ENCODE results near the gene ZNF501.

Gene ZNF501

DNA sequence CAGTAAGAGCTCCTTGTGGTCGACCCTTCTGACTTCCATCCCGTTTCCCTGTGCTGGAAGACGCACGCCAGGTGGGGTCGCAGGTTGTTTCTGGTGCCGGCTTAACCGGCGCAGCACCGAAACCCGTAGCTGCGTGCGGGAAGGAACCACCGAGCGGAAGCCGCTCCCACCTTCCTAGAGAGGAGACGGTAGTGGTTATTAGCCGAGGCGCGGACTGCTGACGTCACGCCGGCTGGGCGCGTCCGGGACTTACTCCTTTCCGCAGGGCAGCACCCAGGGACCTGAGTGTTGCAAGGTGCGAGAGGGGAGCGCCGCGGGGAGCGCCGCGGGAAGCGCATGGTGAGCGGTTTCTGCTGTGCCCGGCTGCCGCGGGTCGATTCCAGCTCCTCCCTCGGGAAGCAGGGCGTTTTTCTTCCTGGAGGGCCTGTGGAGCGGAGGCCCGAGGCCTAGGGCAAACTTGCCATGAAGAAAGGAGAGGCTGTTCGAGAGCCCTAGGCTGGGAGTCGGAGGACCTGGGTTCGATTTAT lies at the start of gene ZNF501:
Gene ZNF501, plus strand, starts transcription at position 252 of the 527 bp plus-strand sequence. CDS start 4,787 bp downstream, outside the sequence.
- peak; percentile 90 for DNase-seq

DNA sequence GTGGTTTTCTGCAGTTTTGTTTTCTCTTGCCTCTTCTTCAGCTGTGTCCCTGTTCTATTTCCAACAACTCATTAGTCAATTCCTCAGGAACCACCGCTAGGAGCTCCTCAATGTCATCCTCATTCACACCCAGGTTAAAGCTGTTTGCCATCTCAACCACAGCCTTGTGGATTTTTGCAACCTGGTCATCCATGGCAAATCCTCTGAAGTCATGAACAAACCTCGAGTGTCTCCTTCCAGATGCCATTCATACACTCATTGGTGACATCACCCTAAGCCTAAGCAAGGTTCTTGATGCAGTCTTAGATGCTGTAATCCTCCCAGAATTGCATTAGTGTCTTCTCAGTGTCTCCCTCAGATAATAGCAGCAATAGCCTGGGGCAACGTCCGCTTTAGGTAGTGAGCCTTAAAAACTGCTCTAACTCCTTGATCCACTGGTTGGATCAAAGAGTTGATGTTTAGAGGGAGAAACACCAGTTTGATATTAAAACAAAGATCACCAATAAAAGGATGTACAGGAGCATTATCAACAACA lies 48.4 kb upstream of the ZNF501 start:
- no peak for DNase-seq

DNA sequence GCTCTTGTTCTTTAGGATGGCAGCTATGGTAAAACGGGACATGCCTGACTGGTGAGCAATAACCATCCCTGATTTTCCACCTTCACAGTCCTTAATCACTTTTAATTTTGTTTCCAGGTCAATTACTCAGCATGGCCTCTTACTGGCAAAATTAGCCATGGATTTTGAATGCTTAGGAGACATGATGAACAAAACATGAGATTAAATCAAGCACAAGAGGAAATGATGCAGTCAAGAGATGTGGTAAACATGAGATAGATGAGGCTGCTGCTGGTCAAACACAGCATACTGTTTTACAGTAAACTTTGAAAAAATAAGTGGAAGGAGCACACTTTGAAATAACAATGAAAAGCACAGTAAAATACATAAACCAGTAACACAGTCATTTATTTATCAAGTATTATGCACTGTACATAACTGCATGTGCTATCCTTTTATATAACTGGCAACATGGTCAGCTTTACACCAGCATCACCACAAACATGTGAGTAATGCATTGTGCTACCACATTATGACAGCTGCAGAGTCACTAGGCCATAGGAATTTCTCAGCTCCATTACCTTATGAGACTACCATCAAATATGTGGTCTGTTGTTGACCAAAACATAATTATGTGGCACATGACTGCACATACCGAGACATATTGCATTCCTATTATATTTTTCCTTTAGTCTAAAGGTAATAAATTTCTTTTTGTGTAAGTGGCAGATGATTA lies 47.1 kb upstream of the ZNF501 start:
- DNase-seq: no peak

DNA sequence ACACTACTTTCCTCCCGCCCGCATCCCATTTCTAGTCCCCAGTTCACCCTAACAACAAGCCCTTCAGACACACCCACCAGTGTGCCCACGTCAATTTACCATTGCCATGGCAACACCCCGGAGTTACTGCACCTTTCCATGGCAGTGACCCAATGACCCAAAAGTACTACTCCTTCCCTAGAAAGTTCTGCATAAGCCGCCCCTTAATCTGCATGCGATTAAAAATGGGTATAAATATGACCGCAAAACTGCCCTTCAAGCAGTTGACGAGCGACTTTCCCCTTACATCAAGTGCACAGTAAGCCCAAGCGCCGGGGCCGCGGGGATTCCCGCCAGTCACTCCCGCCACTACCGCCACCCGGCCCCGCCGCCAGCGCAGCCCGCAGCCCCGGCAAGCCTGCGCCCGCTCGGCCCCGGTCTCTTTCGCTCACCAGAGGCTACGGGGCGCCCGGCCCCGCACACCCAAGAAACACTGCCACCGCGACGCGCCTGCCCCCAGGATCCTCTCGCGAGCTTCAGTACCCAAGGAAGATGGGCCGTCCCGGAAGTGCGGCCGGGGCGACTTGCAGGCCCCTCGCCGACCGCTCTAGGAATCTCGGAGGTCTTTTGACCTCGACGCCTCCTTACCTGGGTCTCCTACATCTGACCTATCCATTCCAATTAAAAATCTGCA lies 44.2 kb upstream of the ZNF501 start:
- DNase-seq: peak; percentile 70

DNA sequence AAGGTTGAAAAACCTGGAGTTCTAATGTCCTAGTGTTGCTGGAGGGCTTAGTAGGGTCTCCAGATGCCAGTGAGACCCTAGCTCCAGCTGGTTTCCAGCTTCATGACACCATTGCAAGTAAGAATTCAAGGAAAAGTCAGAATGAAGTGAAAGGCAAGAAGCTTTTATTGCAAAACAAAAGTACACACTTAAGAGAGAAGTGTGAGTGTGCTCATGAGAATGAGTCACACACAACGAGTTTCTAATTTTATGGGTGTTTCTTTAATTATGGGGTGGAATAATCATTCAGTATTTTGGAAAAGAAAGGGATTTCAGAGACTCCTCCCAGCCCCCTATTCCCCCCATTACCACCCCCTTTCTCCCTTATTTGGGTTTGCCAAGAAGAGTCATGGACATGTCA lies 41.5 kb upstream of the ZNF501 start:
- no peak for DNase-seq

DNA sequence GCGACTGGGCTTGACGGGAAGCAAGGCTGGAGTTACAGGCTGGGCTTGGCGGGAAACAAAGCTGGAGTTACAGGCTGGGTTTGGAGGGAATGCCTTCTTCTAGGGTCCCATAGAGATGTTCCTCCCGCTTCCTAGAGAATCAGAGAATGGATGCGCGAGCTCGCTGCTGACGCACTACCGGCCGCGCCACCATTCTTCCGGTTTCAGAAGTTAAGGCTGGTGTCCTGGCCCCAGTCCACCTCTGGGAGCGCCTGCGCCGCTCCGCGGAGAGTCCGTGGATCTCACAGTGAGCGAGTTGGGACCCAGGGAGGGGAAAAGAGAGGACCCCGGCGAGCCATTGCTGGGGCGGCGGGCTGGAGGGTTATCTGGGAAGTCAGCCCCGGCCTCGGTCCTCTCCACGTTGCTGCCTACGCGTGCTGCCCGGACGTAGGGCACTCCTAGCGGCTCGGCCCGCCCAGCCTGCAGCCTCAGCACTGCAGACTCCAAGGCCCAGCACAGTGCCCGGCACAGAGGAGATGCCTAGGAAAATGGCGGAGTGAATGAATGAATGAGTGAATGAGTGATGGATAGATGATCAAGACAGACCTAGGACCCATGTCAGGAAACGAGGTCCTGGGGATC lies 16.9 kb upstream of the ZNF501 start, which contains the start of gene ZNF502:
Gene ZNF502, plus strand, starts transcription at position 206 of the 621 bp plus-strand sequence. CDS start 7,602 bp downstream, outside the sequence.
- DNase-seq: peak; percentile 71

DNA sequence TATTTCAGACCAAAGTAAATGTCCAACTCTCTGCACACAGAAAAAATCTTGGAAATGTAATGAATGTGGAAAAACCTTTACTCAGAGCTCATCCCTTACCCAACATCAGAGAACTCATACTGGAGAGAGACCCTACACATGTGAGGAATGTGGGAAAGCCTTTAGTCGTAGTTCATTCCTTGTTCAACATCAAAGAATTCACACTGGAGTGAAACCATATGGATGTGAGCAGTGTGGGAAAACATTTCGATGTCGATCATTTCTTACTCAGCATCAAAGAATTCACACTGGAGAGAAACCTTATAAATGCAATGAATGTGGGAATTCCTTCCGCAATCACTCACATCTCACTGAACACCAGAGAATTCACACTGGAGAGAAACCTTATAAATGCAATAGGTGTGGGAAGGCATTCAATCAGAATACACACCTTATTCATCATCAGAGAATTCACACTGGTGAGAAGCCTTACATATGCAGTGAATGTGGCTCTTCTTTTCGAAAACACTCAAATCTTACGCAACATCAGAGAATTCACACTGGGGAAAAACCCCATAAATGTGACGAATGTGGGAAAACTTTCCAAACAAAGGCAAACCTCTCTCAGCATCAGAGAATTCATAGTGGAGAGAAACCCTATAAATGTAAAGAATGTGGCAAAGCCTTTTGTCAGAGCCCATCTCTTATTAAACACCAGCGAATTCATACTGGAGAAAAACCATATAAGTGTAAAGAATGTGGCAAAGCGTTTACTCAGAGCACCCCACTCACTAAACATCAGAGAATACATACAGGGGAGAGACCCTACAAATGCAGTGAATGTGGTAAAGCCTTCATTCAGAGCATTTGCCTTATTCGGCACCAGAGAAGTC lies 8.0 kb upstream of the ZNF501 start:
- DNase-seq: no peak

DNA sequence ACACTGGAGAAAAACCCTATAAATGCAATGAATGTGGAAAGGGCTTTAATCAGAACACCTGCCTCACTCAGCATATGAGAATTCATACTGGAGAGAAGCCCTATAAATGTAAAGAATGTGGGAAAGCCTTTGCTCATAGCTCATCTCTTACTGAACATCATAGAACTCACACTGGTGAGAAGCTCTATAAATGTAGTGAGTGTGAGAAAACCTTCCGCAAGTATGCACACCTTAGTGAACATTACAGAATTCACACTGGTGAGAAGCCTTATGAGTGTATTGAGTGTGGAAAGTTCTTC lies 7.4 kb upstream of the ZNF501 start:
- no peak for DNase-seq

DNA sequence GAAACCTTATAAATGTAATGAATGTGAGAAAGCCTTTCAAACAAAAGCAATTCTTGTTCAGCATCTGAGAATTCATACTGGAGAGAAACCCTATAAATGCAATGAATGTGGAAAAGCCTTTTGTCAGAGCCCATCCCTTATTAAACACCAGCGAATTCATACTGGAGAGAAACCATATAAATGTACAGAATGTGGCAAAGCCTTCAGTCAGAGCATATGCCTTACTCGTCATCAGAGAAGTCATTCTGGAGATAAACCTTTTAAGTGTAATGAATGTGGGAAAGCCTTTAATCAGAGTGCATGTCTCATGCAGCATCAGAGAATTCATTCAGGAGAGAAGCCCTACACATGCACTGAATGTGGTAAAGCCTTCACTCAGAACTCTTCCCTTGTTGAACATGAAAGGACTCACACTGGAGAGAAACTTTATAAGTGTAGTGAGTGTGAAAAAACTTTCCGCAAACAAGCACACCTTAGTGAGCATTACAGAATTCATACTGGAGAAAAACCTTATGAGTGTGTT lies 5.3 kb downstream of the ZNF501 start:
- no peak for DNase-seq

DNA sequence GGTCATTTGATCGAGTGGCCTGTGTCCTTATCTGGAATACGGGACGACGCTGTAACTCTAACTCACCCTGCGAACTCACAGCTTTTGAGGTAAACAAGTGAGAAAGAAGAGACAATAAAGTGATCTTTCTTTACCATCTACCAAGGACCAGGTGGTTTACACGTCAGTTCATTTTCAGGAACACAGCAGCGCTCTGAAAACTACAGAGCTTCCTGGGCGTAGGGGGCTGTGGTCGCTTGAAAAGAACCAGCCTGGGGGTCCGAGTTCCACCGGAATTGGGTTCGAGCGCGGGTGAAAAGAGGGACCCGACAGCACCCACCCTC lies 31.6 kb downstream of the ZNF501 start:
- DNase-seq: no peak

DNA sequence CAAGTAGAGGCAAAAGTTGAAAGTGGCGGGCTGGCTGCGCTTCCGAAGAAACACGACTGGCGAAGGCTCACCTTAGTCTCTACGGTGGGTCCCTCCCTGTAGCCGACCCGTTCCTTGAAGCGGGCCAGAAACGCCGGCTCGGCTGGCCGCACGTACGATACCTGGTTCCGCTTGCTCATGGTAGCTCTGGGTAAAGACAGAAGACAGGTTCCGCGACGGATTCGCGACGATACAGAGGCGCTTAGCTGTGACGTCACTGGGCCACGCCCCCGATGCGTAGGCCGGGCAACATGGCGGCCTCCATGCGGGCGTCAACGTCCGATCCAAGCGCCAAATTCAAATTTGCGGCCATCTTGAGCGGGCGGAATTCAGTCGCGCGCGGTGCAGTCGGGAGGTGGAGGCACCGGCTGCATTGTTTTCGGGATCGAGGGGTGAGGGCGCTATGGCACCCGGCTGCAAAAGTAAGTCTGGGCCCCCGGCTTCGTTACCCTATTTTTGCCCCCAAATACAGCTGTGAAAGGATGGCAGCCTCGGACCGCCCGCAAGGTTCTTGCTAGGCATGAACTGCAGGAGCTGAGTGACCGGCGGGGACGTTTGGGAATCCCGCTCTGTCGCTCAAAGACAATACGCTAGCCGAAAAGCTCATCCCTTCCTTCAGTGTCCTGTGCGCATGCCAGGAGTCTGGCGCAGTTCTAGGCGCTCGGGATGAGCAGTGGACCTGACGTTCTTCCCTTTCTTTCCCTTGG lies 32.2 kb downstream of the ZNF501 start, which contains the start of the genes KIAA1143 and KIF15:
Gene KIAA1143, minus strand, starts transcription at position 196 of the 746 bp plus-strand sequence. Its CDS starts 17 bp downstream, at position 179.
Gene KIF15, plus strand, starts transcription at position 371 of the 746 bp plus-strand sequence. Its CDS starts 72 bp downstream, at position 443.
- peak; percentile 95 for DNase-seq

DNA sequence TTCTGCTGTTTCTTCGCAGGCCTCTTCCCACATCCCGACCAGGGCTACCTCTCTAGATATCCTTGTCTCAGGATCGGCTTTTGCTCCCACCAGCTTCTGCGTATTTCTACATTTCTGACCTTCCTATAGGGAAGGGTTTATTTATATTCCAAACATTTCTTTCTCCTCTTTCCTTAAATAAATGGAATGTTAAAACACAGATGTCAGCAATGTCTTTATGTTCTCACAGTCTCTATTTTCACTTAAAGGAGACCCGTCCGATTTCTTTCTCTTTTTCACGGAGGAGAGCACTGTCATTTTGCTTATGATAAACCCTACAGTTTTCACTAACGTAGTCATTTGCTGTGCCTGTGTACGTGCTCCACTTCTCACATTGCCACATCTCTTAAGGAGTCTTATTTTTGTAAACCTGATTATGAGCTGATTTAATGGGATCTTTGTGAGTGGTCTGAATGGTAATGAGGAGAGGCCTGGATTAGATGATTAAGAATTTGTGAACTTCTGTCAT lies 32.8 kb downstream of the ZNF501 start:
- no peak for DNase-seq

DNA sequence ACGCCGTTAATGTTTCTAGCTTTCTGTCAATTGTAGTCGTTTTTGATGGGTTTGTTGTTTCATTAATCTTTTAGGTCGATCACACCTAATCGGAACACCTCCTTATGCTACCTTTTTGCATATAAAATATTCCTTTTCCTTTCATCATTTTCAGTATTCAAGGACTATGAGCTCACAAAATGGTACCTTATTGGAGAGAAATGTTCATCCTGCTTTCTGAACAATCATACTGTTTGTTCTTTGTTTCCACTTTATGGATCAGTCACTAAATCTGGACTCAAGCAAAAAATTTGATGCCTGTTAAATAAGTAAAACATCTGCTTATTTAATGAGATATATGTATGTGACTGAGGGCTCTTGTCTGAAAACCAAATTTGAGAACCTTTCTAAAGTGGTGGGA lies 33.3 kb downstream of the ZNF501 start:
- no peak for DNase-seq

DNA sequence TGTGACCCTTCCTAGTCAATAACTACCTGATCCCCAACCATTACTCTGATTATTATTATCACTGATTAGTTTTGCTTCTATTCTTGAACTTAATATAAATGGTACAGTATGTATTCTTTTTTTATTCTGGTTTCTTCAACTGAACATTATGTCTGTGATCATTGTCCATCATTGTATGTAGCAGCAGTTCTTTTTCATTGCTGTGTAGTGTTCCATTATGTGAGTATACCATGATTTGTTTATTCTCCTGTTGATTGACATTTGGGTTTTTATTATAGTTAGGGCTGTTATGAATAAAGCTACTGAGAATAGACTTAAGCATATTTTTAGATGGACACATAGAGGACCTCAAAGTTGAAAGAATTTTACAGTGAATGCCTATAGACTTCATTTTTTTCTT lies 34.8 kb downstream of the ZNF501 start:
- DNase-seq: no peak

DNA sequence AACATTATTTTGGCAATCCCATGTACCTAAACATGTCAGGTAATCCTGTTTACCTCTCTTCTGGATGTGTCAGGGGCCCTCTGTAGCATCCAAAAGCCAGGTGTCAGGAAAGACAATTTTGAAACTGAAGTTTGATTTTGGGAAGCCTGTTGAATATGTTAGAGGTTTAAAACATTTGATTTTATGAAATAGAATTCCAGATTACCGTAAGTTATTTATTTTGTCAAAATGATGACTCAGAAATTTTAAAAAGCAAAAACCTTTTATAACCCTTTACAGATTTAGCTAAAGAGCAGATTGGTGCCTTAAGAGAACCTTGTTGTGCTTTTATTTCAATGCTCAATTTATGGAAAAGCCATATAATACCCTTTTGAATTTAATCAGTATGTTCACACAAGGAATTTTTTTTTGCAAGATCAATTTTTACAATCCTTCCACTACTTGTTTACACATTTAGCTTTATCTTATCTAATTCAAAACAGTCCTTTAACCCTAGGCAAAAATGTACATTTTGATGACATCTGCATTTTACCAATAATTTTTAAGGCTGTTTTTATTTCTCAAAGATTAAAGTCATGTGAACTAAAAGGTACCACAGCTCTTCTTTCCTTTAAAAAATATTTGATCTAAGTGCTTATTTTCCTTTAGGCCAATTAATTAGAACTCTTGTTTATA lies 42.1 kb downstream of the ZNF501 start:
- DNase-seq: no peak

DNA sequence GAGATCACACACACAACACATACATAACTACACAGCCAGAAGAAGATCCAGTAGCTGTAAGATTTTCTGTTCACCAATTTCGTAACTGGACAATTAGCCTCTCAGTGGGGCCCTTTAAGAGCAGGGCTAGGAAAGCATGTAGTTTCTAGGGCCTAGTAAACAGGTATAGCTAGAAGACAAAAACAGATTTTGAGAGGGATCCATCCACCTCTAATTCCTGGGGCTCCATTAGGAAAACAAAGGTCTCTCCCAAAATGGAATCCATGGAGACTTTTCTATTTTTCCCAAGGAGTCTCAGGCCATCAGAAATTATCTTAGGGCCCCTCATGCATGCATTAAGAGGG lies 42.6 kb downstream of the ZNF501 start:
- DNase-seq: no peak

DNA sequence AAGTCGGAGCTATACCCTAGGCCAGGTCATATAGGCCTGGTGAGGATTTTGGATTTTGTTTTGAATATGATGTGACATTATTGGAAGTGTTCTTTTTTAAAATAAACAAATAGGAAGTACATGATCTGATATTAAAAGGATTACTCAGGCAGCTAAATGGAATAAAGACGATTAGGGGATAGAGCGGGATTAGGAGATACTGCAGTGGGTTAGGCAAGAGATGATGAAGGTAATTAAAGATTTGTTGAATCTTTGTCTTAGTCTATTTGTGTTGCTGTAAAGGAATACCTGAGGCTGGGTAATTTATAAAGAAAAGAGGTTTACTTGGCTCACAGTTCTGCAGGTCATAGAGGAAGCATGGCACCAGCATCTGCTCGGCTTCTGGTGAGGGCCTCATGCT lies 53.5 kb downstream of the ZNF501 start:
- DNase-seq: no peak

Measured in CD4-positive, alpha-beta T cell treated with Interleukin-15 for 1 hour (primary cell).